Esophagus muscularis mucosa (tissue), 4 donors: ENCODE data around the gene CCDC116. TPM values are rescaled to one million over a fixed set of nuclear protein-coding genes. Genes with fewer than 3 reads are reported as not detected.
A peak's percentile ranks its signal among the peaks of the same experiment; 100 is the strongest.

ENCODE experiments used
- DNase-seq: peaks from one replicate; pipeline ENCODE4 v3.0.0-alpha.2; 2017; ENCODE audit errors: extremely low spot score
- H3K27ac ChIP-seq, 4 donors: fragments of 200-600 bp; sonication (generic); replicated peaks in 1 of 4; 1 replicate in 3 of 4; 2 replicates in 1 of 4; pipeline ENCODE4 v1.5.1; 2016 to 2019; ENCODE audit warnings: mild to moderate bottlenecking in 1 of 4
- H3K27me3 ChIP-seq, 4 donors: fragments of 200-600 bp; sonication (generic); one replicate each; pipeline versions ENCODE4 v1.5.1 to v1.6.0; 2016 to 2019
- H3K36me3 ChIP-seq, 4 donors: fragments of 200-600 bp; sonication (generic); one replicate each; pipeline ENCODE4 v1.5.1; 2016 to 2019
- H3K4me1 ChIP-seq, 4 donors: fragments of 200-600 bp; sonication (generic); one replicate each; pipeline ENCODE4 v1.5.1; 2016 to 2019
- H3K4me3 ChIP-seq, 4 donors: fragments of 200-600 bp; sonication (generic); 1 replicate in 2 of 4; 2 replicates in 2 of 4; pipeline ENCODE4 v1.5.1; 2016 to 2019; ENCODE audit warnings: mild to moderate bottlenecking in 4 of 4, moderate library complexity in 1 of 4
- H3K9me3 ChIP-seq, 4 donors: fragments of 200-600 bp; sonication (generic); 1 replicate in 3 of 4; 2 replicates in 1 of 4; pipeline ENCODE4 v1.5.1; 2016 to 2019
- CTCF ChIP-seq, 3 experiments: fragments of 200-600 bp in 2 of 3; fragments of 450-650 bp in 1 of 3; sonication (generic) in 2 of 3; IDR thresholded peaks; one replicate each; pipeline ENCODE4 v1.5.1; 2017 to 2019; ENCODE audit warnings: antibody characterized with exemption in 3 of 3, mild to moderate bottlenecking in 2 of 3, moderate library complexity in 1 of 3
- EP300 ChIP-seq: sonication (generic); formaldehyde crosslinking; IDR thresholded peaks from one replicate; pipeline ENCODE4 v1.6.1; 2017; ENCODE audit warnings: antibody characterized with exemption
- POLR2A ChIP-seq: fragments of 450-650 bp; IDR thresholded peaks from one replicate; pipeline ENCODE4 v1.6.1; 2017; ENCODE audit warnings: antibody characterized with exemption, moderate library complexity, mild to moderate bottlenecking, low read depth
- POLR2AphosphoS5 ChIP-seq, 2 donors: sonication (generic); formaldehyde crosslinking; IDR thresholded peaks; one replicate each; pipeline ENCODE4 v1.6.1; 2017; ENCODE audit warnings: antibody characterized with exemption in 2 of 2
- WGBS: methylation state at CpG from one replicate; pipeline ENCODE4 v1.1.5; 2018; 5-methylcytosine and 5-hydroxymethylcytosine counted together
- intact Hi-C: fragments of 100-400 bp; cut with DNase I; formaldehyde crosslinking; loops from one replicate; pipeline ENCODE4 v1.15.1; 2023
- total RNA-seq, 4 donors: library from RNA; depleted of rRNA; stranded (reverse); fragments of >200 nt; gene quantifications; one replicate each; pipeline versions ENCODE4 v1.1.0 to v1.2.1, GENCODE V29; 2016

The CCDC116 gene
- total RNA-seq, 4 donors from 2014 or later, result 0.26 to 0.99 (median 0.55) TPM

DNA sequence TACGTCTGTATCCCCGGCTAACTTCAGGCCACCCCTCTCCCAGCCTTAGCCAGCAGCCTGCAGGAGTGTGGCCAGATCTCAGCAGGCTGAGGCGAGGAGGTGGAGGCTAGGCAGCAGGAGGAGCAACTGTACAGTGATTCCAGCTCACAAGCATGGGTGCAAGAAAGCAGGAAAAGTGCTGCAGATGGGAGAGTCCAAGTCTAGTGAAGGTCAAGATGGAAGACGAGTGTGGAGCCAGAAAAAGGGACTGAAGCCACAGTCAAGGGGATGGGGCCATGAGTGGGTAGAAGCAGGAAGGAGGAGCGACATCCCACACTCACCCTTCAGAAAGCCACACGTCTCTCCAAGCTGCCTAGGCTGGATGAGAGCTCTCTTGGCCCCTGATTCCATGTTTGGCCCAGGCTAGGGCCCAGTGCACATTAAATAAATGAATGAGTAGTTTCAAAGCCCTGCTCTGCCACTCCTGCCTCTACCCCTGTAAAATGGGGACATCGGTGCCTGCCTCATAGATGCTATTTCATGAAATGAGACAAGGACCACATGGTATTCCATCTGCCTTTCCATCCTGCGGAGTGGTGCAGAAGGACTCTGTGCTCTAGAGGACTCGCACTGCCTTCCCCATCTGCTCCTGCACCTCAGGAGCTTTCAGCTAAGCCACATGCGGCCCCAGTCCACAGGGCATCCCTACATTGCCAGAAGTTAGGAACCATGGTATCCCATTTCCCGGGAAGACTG is 5.7 kb upstream of the CCDC116 start:
- H3K9me3 ChIP-seq, result no peaks in the 10 kb centered on the region
- DNase-seq, result no peak
- intact Hi-C loops, result no loop called here
- WGBS, result 79% methylated on average over 9 of the region's 11 CpGs
- no peaks in the 10 kb centered on the region for H3K27me3 ChIP-seq
- H3K4me1 ChIP-seq, result peaks cover 32 to 60% (median 50%) of the 10 kb centered on the region in 4 donors
- peaks cover 0 to 25% (median 22%) of the 10 kb centered on the region in 4 donors for H3K36me3 ChIP-seq
- H3K4me3 ChIP-seq, result no peak overlapping the region
- TF ChIP-seq CTCF (IDR thresholded peaks at IDR 0.05) (no peak), POLR2AphosphoS5 (IDR thresholded peaks at IDR 0.05) (no peak), EP300 (no peak)
- H3K27ac ChIP-seq, result no peak overlapping the region

DNA sequence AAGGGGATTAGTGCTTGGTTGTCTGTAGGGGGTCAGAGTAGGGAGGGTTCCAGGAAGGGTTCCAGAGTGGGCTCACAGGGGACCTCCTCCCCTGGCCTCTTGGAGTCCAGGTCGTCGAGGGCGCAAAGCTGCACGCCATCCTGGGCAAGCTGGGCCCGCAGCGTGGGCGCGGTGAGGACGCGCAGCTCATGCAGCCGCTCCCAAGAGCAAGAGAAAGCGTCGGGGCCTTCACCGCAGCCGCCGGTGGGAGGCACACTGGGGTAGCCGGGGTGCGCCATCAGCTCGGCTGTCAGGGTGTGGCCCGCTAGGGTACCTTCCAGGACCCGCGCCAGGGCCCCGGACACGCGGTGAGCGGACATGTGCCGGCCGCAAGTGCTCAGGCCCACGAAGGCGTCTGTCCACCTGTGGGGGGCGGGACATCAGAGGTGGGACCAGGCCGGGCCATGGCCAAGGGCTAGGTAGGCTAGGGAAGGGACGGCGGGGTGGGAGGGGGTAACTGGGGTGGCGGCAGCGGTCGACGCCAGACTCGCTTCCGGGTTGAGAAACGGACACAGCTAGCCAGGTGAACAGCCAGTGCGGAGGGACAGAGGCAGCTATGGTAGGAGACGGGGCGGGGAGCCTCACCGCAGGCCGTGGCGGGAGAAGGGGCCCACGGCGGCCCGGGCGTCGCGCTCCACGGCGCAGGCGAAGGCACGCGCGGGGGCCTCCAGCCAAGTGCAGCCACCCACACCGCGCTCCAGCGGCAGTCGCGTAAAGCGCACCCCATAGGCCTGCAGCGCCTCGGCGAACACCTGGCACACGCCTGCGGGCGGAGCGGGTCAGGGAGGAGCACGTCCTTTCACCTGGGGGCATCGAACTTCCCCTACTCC is 3.9 kb upstream of the CCDC116 start:
- Histone ChIP-seq H3K36me3 (peaks cover 0 to 9% (median 7%) of the 10 kb centered on the region in 4 donors), H3K4me1 (peaks cover 27 to 43% (median 34%) of the 10 kb centered on the region in 4 donors), H3K4me3 (peak overlapping the region; percentile 77 to 99 (median 92)), H3K9me3 (no peaks in the 10 kb centered on the region), H3K27me3 (no peaks in the 10 kb centered on the region), H3K27ac (peak overlapping the region; percentile 65 to 85 (median 78))
- TF ChIP-seq EP300 (no peak), POLR2AphosphoS5 (IDR thresholded peaks at IDR 0.05) (no peak), CTCF (IDR thresholded peaks at IDR 0.05) (no peak), POLR2A (no peak)
- intact Hi-C loops, result no loop called here
- WGBS, result 67% methylated on average over 48 of the region's 74 CpGs
- DNase-seq, result no peak

DNA sequence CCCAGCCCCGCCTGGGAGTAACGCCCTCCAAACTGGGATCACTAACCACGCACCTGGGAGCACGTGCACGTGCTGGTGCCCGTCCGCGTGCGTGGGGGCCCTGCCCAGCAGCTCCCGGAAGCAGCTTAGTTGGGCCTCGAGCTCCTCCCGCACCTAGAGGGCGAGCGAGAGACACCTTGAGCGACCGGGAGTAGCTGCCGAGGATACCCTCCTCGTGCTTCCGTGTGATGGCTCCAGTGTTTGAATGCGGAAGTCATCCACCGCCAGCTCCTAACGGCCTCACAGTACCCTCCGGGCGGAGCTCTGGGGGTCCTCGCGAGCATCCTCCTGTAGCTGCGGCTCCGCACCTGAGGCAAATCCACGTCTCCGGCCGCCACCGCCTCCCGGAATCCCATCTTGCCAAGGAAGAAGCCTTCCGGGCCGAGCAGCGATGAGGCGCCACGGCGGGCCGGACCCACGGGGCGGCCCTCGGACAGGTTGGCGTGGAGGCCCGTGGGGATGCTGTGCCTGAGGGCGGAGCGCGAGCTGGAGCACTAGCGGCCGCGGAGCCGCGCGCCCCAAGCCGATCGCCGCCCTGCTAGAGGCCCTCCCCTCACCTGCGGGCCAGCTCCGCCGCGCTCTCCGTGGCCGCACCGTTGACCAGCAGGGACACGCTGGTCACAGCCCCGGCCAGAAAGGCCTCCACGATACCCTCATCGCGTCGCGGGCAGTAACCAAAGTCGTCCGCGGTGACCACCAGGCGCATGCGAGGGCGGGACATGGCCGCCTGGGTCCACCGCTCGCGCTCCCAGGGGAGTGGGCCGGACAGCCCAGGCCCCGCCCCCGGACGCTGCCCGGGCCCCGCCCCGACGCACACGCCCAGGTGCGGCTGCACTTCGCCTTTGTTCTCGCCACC is 3.1 kb upstream of the CCDC116 start, which contains the start of gene YDJC:
Gene YDJC (minus strand): TSS at position 768 of the 895 bp plus-strand sequence. CDS start 8 bp downstream, at position 760.
- H3K36me3 ChIP-seq, result peaks cover 0 to 8% (median 5%) of the 10 kb centered on the region in 4 donors
- peaks cover 18 to 34% (median 25%) of the 10 kb centered on the region in 4 donors for H3K4me1 ChIP-seq
- peak within 1 kb of the TSS; percentile 77 to 99 (median 92) for H3K4me3 ChIP-seq
- TF ChIP-seq CTCF (IDR thresholded peaks at IDR 0.05), result peak; percentile 14 to 33 (median 17)
- TF ChIP-seq POLR2AphosphoS5 (IDR thresholded peaks at IDR 0.05), result peak; percentile 75 to 81
- no peak for TF ChIP-seq EP300
- no peak for TF ChIP-seq POLR2A
- peak; percentile 98 for DNase-seq
- H3K27ac ChIP-seq, result peak within 1 kb of the TSS; percentile 65 to 85 (median 78)
- WGBS, result 5% methylated on average over 17 of the region's 93 CpGs
- no peaks in the 10 kb centered on the region for H3K9me3 ChIP-seq
- intact Hi-C loops, result no loop called here
- H3K27me3 ChIP-seq, result no peaks in the 10 kb centered on the region

DNA sequence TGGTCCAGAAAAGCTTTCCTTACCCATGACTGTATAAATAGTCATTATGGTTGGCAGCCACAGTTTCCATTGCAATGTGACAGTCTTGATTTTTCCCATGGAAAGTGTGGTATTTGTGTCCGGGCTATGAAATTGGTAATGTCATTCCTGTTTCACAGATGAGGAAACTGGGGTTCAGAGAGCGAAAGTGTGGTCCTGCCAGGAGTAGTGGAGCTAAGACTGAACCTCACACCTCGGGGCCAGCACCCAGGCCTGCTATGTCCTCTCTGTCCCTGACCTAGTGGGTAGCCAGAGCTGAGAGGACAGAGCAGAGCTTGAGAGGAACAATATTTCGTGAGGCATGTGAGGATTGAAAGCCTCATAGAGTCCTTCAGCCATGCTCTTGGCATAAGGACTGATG is 1.5 kb upstream of the CCDC116 start:
- Histone ChIP-seq H3K4me3 (no peak overlapping the region), H3K27ac (no peak overlapping the region), H3K9me3 (no peaks in the 10 kb centered on the region), H3K36me3 (peaks cover 0 to 8% (median 5%) of the 10 kb centered on the region in 4 donors), H3K4me1 (peaks cover 12 to 24% (median 17%) of the 10 kb centered on the region in 4 donors), H3K27me3 (no peaks in the 10 kb centered on the region)
- intact Hi-C loops, result no loop called here
- WGBS, result 95% methylated on average over 4 of the region's 4 CpGs
- no peak for TF ChIP-seq POLR2A
- TF ChIP-seq CTCF (IDR thresholded peaks at IDR 0.05), result no peak
- no peak for TF ChIP-seq POLR2AphosphoS5 (IDR thresholded peaks at IDR 0.05)
- TF ChIP-seq EP300, result no peak
- DNase-seq, result no peak
